Upper lobe of left lung (tissue), 4 donors: ENCODE measurements around the gene CCDC171.

Source experiments
- CTCF ChIP-seq, 6 experiments: fragments of 450-650 bp in 4 of 6; fragments of 200-600 bp in 2 of 6; sonication (generic) in 2 of 6; IDR thresholded peaks; one replicate each; pipeline ENCODE4 v1.5.1; 2016 to 2019; ENCODE audit warnings: antibody characterized with exemption in 6 of 6
- EP300 ChIP-seq, 4 donors: sonication (generic); formaldehyde crosslinking; IDR thresholded peaks; one replicate each; pipeline ENCODE4 v1.5.1; 2017; ENCODE audit warnings: antibody characterized with exemption in 4 of 4, control low read depth in 2 of 4
- POLR2A ChIP-seq, 4 donors: fragments of 450-650 bp; IDR thresholded peaks; one replicate each; pipeline ENCODE4 v1.5.1; 2016 to 2017; ENCODE audit warnings: antibody characterized with exemption in 4 of 4, mild to moderate bottlenecking in 2 of 4

- TF ChIP-seq CTCF (IDR thresholded peaks at IDR 0.05): no peak
- no peak for TF ChIP-seq POLR2A (IDR thresholded peaks at IDR 0.05)
- no peak for TF ChIP-seq EP300 (IDR thresholded peaks at IDR 0.05)
These were observed 117.4 kb downstream of the CCDC171 start for GRCh38 chr9:15670246-15670645.
